Right atrium auricular region (tissue), 2 donors: ENCODE data around the gene CASP5. TPM values are rescaled to one million over a fixed set of nuclear protein-coding genes. Genes with fewer than 3 reads are reported as not detected.

Source experiments
- DNase-seq: peaks from one replicate; pipeline ENCODE4 v3.0.0-alpha.2; 2019; ENCODE audit warnings: low spot score
- H3K27ac ChIP-seq, 2 donors: fragments of 200-600 bp; sonication (generic); 1 replicate in 1 of 2; 2 replicates in 1 of 2; pipeline ENCODE4 v1.5.1; 2016 to 2019
- H3K27me3 ChIP-seq, 2 donors: fragments of 200-600 bp; sonication (generic); one replicate each; pipeline versions ENCODE4 v1.5.1 to v1.6.0; 2017 to 2019
- H3K36me3 ChIP-seq: fragments of 200-600 bp; sonication (generic); one replicate; pipeline ENCODE4 v1.5.1; 2016
- H3K4me1 ChIP-seq, 2 donors: fragments of 200-600 bp; sonication (generic); one replicate each; pipeline versions ENCODE4 v1.5.1 to v1.6.0; 2017 to 2019
- H3K4me3 ChIP-seq, 2 donors: fragments of 200-600 bp; sonication (generic); 1 replicate in 1 of 2; 2 replicates in 1 of 2; pipeline ENCODE4 v1.5.1; 2017 to 2019; ENCODE audit warnings: mild to moderate bottlenecking in 1 of 2, moderate library complexity in 1 of 2
- H3K9me3 ChIP-seq, 2 donors: fragments of 200-600 bp; sonication (generic); one replicate each; pipeline ENCODE4 v1.5.1; 2019
- total RNA-seq, 2 donors: library from RNA; depleted of rRNA; stranded (reverse); fragments of >200 nt; gene quantifications; one replicate each; pipeline ENCODE4 v1.1.0, GENCODE V29; 2016
- TF ChIP-seq, protein P1 (sequence below), 2 donors: fragments of 200-600 bp; sonication (generic); IDR thresholded peaks; one replicate each; pipeline ENCODE4 v1.5.1; 2019; ENCODE audit warnings: antibody characterized with exemption in 2 of 2

The CASP5 gene
- total RNA-seq, 2 donors from 2014 or later, result not detected

- TF ChIP-seq, protein P1, sequence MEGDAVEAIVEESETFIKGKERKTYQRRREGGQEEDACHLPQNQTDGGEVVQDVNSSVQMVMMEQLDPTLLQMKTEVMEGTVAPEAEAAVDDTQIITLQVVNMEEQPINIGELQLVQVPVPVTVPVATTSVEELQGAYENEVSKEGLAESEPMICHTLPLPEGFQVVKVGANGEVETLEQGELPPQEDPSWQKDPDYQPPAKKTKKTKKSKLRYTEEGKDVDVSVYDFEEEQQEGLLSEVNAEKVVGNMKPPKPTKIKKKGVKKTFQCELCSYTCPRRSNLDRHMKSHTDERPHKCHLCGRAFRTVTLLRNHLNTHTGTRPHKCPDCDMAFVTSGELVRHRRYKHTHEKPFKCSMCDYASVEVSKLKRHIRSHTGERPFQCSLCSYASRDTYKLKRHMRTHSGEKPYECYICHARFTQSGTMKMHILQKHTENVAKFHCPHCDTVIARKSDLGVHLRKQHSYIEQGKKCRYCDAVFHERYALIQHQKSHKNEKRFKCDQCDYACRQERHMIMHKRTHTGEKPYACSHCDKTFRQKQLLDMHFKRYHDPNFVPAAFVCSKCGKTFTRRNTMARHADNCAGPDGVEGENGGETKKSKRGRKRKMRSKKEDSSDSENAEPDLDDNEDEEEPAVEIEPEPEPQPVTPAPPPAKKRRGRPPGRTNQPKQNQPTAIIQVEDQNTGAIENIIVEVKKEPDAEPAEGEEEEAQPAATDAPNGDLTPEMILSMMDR (IDR thresholded peaks at IDR 0.05), result peak; percentile 14 to 56
- no peak for DNase-seq
Measured at GRCh38 chr11:105000797-105001196, 22.2 kb downstream of the CASP5 start.

GRCh38 chr11:105000167-105000566 lies 22.8 kb downstream of the CASP5 start:
- no peak for DNase-seq
- no peaks in the 10 kb centered on the region for H3K27me3 ChIP-seq
- no peaks in the 10 kb centered on the region for H3K36me3 ChIP-seq
- TF ChIP-seq, protein P1 (IDR thresholded peaks at IDR 0.05), result no peak
- H3K4me1 ChIP-seq, result no peaks in the 10 kb centered on the region
- no peak overlapping the region for H3K4me3 ChIP-seq
- no peak overlapping the region for H3K27ac ChIP-seq
- no peaks in the 10 kb centered on the region for H3K9me3 ChIP-seq

More at GRCh38 chr11:105000797-105001196, 22.2 kb downstream of the CASP5 start:
- H3K27me3 ChIP-seq, result no peaks in the 10 kb centered on the region
- no peaks in the 10 kb centered on the region for H3K36me3 ChIP-seq
- H3K4me3 ChIP-seq, result no peak overlapping the region
- no peaks in the 10 kb centered on the region for H3K4me1 ChIP-seq
- H3K27ac ChIP-seq, result no peak overlapping the region
- H3K9me3 ChIP-seq, result no peaks in the 10 kb centered on the region

DNA sequence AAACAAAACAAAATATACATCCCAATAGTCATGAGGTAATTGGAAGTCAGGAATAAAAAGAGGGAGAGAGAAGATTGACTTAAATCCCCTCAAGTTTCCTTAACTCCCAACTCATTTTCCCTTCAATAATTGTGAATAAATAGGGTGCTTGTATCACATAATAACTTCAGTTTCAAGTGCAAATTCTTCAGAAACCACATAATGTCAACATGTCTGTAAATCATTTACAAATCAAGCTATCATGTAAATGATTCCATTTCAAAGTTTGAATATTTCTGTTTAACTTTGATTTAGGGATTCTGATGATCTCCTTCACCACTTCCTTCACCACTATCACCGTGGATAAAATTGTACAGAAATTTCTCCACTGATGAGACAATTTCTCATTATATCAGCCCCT lies 23.2 kb downstream of the CASP5 start:
- no peak overlapping the region for H3K4me3 ChIP-seq
- no peaks in the 10 kb centered on the region for H3K4me1 ChIP-seq
- no peaks in the 10 kb centered on the region for H3K36me3 ChIP-seq
- H3K9me3 ChIP-seq, result no peaks in the 10 kb centered on the region
- DNase-seq, result no peak
- H3K27ac ChIP-seq, result no peak overlapping the region
- TF ChIP-seq, protein P1 (IDR thresholded peaks at IDR 0.05), result no peak
- no peaks in the 10 kb centered on the region for H3K27me3 ChIP-seq

- Histone ChIP-seq H3K9me3 (no peaks in the 10 kb centered on the region), H3K36me3 (no peaks in the 10 kb centered on the region), H3K4me1 (no peaks in the 10 kb centered on the region), H3K4me3 (no peak overlapping the region), H3K27me3 (no peaks in the 10 kb centered on the region), H3K27ac (no peak overlapping the region)
- TF ChIP-seq, protein P1 (IDR thresholded peaks at IDR 0.05), result peak in 1 of 2 donors; percentile 14
- DNase-seq, result no peak
Measured at GRCh38 chr11:104997288-104997687, 25.7 kb downstream of the CASP5 start.

DNA sequence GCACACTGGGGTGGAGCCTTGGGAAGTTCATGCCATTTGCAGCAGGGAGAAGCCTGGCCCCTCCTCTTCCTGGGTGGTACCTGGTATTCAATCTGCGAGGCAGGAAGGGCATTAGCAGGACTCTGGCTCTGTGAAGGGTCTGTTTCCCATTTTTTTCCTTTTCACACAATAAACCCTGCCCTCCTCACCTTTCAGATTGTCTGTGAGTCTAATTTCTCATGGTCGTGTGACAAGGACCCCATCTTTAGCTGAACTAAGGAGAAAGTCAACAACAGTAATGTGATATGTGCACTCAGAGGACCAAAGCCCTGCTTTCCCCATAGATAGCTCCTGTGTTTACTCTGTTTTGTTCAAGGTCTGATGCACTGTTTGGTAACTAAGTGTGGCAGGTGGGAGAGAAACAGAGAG lies 28.0 kb downstream of the CASP5 start:
- no peaks in the 10 kb centered on the region for H3K27me3 ChIP-seq
- DNase-seq, result no peak

DNA sequence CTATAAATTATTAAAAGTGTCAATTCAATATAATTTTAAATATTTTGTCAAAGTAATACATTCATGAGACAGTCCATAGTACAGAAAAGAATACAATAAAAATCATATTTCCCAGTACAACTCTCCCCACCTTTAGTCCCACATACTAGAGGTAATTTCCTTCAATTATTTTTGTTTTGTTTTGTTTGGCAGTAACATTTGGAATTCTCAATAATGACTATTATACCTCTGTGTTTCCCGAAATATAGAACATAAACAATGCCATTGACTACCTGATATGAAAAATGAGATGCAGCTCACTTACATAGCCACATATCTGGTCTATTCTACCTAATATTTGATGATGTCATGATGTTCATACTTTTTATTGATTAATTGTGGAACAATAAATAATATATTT lies 30.2 kb downstream of the CASP5 start:
- peaks cover 0 to 10% of the 10 kb centered on the region in 2 donors for H3K9me3 ChIP-seq
- no peak overlapping the region for H3K4me3 ChIP-seq
- no peak overlapping the region for H3K27ac ChIP-seq
- TF ChIP-seq, protein P1 (IDR thresholded peaks at IDR 0.05), result no peak
- no peak for DNase-seq
- no peaks in the 10 kb centered on the region for H3K4me1 ChIP-seq
- H3K27me3 ChIP-seq, result no peaks in the 10 kb centered on the region
- no peaks in the 10 kb centered on the region for H3K36me3 ChIP-seq

More for the DNA sequence above, 28.0 kb downstream of the CASP5 start:
- Histone ChIP-seq H3K9me3 (no peaks in the 10 kb centered on the region), H3K4me3 (no peak overlapping the region), H3K36me3 (no peaks in the 10 kb centered on the region), H3K27ac (no peak overlapping the region), H3K4me1 (no peaks in the 10 kb centered on the region)
- TF ChIP-seq, protein P1 (IDR thresholded peaks at IDR 0.05), result no peak
